GM12878 (cell line): ENCODE results near the gene GPR153. TPM values are rescaled to one million over a fixed set of nuclear protein-coding genes. Genes with fewer than 3 reads are reported as not detected.

Experiments
- ATAC-seq: fragments of 200-7000 bp; cut with Tn5 transposase; 3 replicates; pipeline ENCODE4 v1.9.1; 2020; ENCODE audit warnings: mild to moderate bottlenecking, moderate library complexity
- BruUV-seq: library from RNA; stranded (reverse); fragments of 400-500 nt; replicated peaks from 2 replicates; lab custom pipeline; 2021; lab: Mats Ljungman, UMichigan
- CTCF ChIA-PET: fragments of 300-600 bp; sonication (Branson Sonifier 250); formaldehyde crosslinking; extraction: SDS; loops from one replicate; lab custom pipeline; 2021; ENCODE audit warnings: inconsistent platforms; lab: Yijun Ruan, JAX
- POLR2A ChIA-PET: fragments of 350-600 bp; formaldehyde crosslinking; extraction: SDS; loops from one replicate; lab custom pipeline; 2021; ENCODE audit warnings: inconsistent platforms; lab: Charles Lee
- RAD21 ChIA-PET: fragments of 300-600 bp; sonication (Branson Sonifier 250); formaldehyde crosslinking; loops from one replicate; lab custom pipeline; 2023; ENCODE audit warnings: antibody characterized with exemption; ENCODE audit not compliant: unreplicated experiment; lab: Charles Lee
- SMC1A ChIA-PET: fragments of 300-600 bp; sonication (Branson Sonifier 250); formaldehyde crosslinking; loops from one replicate; lab custom pipeline; 2023; ENCODE audit not compliant: unreplicated experiment, uncharacterized antibody; lab: Charles Lee
- DNase-seq: peaks from one replicate; pipeline ENCODE4 v3.0.0-alpha.2; 2011; ENCODE audit warnings: low read depth, low spot score
- FAIRE-seq: peaks from 3 replicates; lab custom pipeline; 2011; peaks lifted over from hg19 to GRCh38; lab: Jason Lieb, UNC
- H2AFZ ChIP-seq: 2 replicates; pipeline ENCODE4 v1.6.0; 2011; ENCODE audit warnings: low read depth, low read length, control low read depth; ENCODE audit not compliant: control insufficient read depth
- H3K27ac ChIP-seq: 2 replicates; pipeline ENCODE4 v1.5.1; 2011; ENCODE audit warnings: control low read depth; ENCODE audit not compliant: control insufficient read depth, insufficient read depth
- H3K27me3 ChIP-seq, 2 experiments: replicated peaks in 1 of 2; 2 replicates each; pipeline versions ENCODE4 v1.6.0 to v1.6.1; 2011; ENCODE audit warnings: low read length in 1 of 2; ENCODE audit not compliant: control insufficient read depth in 2 of 2, insufficient read depth in 2 of 2
- H3K36me3 ChIP-seq, 2 experiments: 2 replicates each; pipeline ENCODE4 v1.5.1; 2011; ENCODE audit warnings: low read length in 1 of 2; ENCODE audit not compliant: control insufficient read depth in 2 of 2, insufficient read depth in 2 of 2
- H3K4me1 ChIP-seq: 2 replicates; pipeline ENCODE4 v1.6.1; 2011; ENCODE audit warnings: mild to moderate bottlenecking, low read length, moderate library complexity, mixed read lengths; ENCODE audit not compliant: control insufficient read depth, insufficient read depth
- H3K4me2 ChIP-seq: 2 replicates; pipeline ENCODE4 v1.6.0; 2011; ENCODE audit warnings: control low read depth; ENCODE audit not compliant: control insufficient read depth, insufficient read depth
- H3K4me3 ChIP-seq: fragments of 200-600 bp; sonication (generic); 2 replicates; pipeline ENCODE4 v1.5.1; 2016
- H3K79me2 ChIP-seq: 2 replicates; pipeline ENCODE4 v1.6.0; 2011; ENCODE audit warnings: low read length; ENCODE audit not compliant: control insufficient read depth, insufficient read depth
- H3K9ac ChIP-seq: 2 replicates; pipeline ENCODE4 v1.8.0; 2011; ENCODE audit warnings: low read length, control low read depth, mixed read lengths; ENCODE audit not compliant: control insufficient read depth, insufficient read depth
- H3K9me3 ChIP-seq: replicated peaks from 3 replicates; pipeline ENCODE4 v1.5.1; 2011; ENCODE audit warnings: mild to moderate bottlenecking, low read length; ENCODE audit not compliant: control insufficient read depth, insufficient read depth
- H4K20me1 ChIP-seq: 2 replicates; pipeline ENCODE4 v1.6.0; 2011; ENCODE audit not compliant: control insufficient read depth, insufficient read depth
- CTCF ChIP-seq, 3 experiments: IDR thresholded peaks in 2 of 3; conservative IDR thresholded peaks in 1 of 3; 2 replicates each; pipeline ENCODE4 v1.5.1; 2011; ENCODE audit warnings: low read depth in 3 of 3, low read length in 3 of 3, mild to moderate bottlenecking in 3 of 3, control low read depth in 2 of 3, moderate library complexity in 2 of 3, inconsistent platforms in 1 of 3, mixed read lengths in 1 of 3; ENCODE audit not compliant: control insufficient read depth in 2 of 3, insufficient read depth in 1 of 3; ENCODE audit errors: extremely low read depth in 1 of 3
- JUNB ChIP-seq: IDR thresholded peaks from 2 replicates; pipeline ENCODE4 v1.6.1; 2016; ENCODE audit warnings: antibody characterized with exemption, mild to moderate bottlenecking
- SUPT20H ChIP-seq: IDR thresholded peaks from 2 replicates; pipeline ENCODE4 v1.6.1; 2011; ENCODE audit warnings: low read depth, mild to moderate bottlenecking, low read length, moderate library complexity, borderline replicate concordance; ENCODE audit not compliant: control insufficient read depth
- whole genome bisulfite sequencing: methylation state at CpG from one replicate; pipeline ENCODE4 v1.1.6; 2016; ENCODE audit warnings: low lambda C conversion rate; ENCODE audit not compliant: insufficient replicate concordance, insufficient coverage; ENCODE audit errors: missing lambda C conversion rate; 5-methylcytosine and 5-hydroxymethylcytosine counted together
- in situ Hi-C: fragments of 300-500 bp; cut with MboI; formaldehyde crosslinking; loops from 9 replicates; pipeline ENCODE4 v1.14.3; 2018; ENCODE audit warnings: mixed read lengths
- intact Hi-C: fragments of 100-400 bp; cut with micrococcal nuclease; formaldehyde crosslinking; loops from one replicate; pipeline ENCODE4 v1.14.2; 2022; ENCODE audit not compliant: unreplicated experiment
- polyA plus RNA-seq, 11 experiments: library from polyadenylated mRNA; depleted of rRNA in 4 of 11; unstranded in 6 of 11; stranded (reverse) in 5 of 11; fragments of >200 nt; fragmentation: Nextera tagmentation in 4 of 11; fragmentation: Illumina TruSeq in 1 of 11; extraction: Ambion mirVana in 4 of 11; extraction: Trizol in 1 of 11; gene quantifications; 1 replicate in 1 of 11; 2 replicates in 10 of 11; pipeline versions ENCODE4 v1.2.1 to v1.2.3, GENCODE V29; 2011 to 2016; ENCODE audit warnings: inconsistent platforms in 2 of 11, missing spikeins in 2 of 11, low read depth in 1 of 11
- total RNA-seq, 4 experiments: library from RNA; depleted of rRNA in 3 of 4; stranded (reverse); fragments of >200 nt in 3 of 4; fragmentation: Illumina TruSeq in 1 of 4; extraction: Trizol in 1 of 4; gene quantifications; 2 replicates each; pipeline versions ENCODE4 v1.2.1 to v1.2.3, GENCODE V29; 2013 to 2021

GPR153 gene
- total and polyA plus RNA-seq, 10 of the 15 experiments (the other 5 are each of a cell fraction or from before 2014, with no cell fraction given), result 0.04 to 2.2 (median 0.54) TPM

- TF ChIP-seq JUNB, result no peak
Observed at GRCh38 chr1:6281511-6282402, 20.9 kb upstream of the GPR153 start (continued).

- in situ Hi-C loops, result no loop called here
- Histone ChIP-seq H3K4me3 (no peak overlapping the region), H3K27ac (no peak overlapping the region), H3K79me2 (no peaks in the 10 kb centered on the region), H3K36me3 (peaks cover 0 to 7% of the 10 kb centered on the region in 2 experiments; a peak in 2 of 4 replicates), H3K4me2 (no peak overlapping the region), H4K20me1 (no peaks in the 10 kb centered on the region), H3K9me3 (no peaks in the 10 kb centered on the region), H3K4me1 (no peaks in the 10 kb centered on the region)
- no peak for DNase-seq
- intact Hi-C loops, result no loop called here
- no peak for ATAC-seq
- ChIA-PET CTCF (no interaction called here), POLR2A (no interaction called here), RAD21 (no interaction called here)
- no TSS peak for BruUV-seq
- TF ChIP-seq SUPT20H, result no peak
- peak in 1 of 3 experiments; percentile 10; a peak in 1 of 6 replicates for TF ChIP-seq CTCF (IDR thresholded peaks at IDR 0.05 in 2 of 3, conservative IDR thresholded peaks at IDR 0.05 in 1 of 3; ENCODE audit: control insufficient read depth in 2 of 3, extremely low read depth in 1 of 3, insufficient read depth in 1 of 3, low read depth in 3 of 3, low read length in 3 of 3)
- TF ChIP-seq, all 136 proteins: peak for 1
- no peak for FAIRE-seq
- Histone ChIP-seq H2AFZ (no peak overlapping the region), H3K27me3 (no peaks in the 10 kb centered on the region), H3K9ac (no peak overlapping the region)
- SMC1A ChIA-PET, result no interaction called here
- WGBS, result 92% methylated on average over 33 of the region's 33 CpGs
Observed at GRCh38 chr1:6280761-6281451, 20.0 kb upstream of the GPR153 start.
